ENCODE measurements around the gene HEATR3. TPM values are rescaled to one million over a fixed set of nuclear protein-coding genes. Genes with fewer than 3 reads are reported as not detected.

Gene HEATR3
- total and polyA plus RNA-seq, 2 experiments from 2014 or later = 7.5 to 29.9 TPM

- TF ChIP-seq REST (IDR thresholded peaks at IDR 0.05; ENCODE audit: unreplicated experiment) = no peak
- TF ChIP-seq EZH2 (IDR thresholded peaks at IDR 0.05; ENCODE audit: low read depth, unreplicated experiment) = no peak
Measured at GRCh38 chr16:50124769-50125168, 59.0 kb downstream of the HEATR3 start (continued).

GRCh38 chr16:50126183-50126582 is 60.4 kb downstream of the HEATR3 start:
- H3F3A ChIP-seq (replicated peaks; ENCODE audit: low read depth) = no peaks in the 10 kb centered on the region
- DNase-seq (ENCODE audit: low spot score) (no peak), ATAC-seq (no peak)
- H3K4me3 ChIP-seq = no peak overlapping the region
- peaks cover 8% of the 10 kb centered on the region; the same call in 1 of the 2 replicates for H3K4me1 ChIP-seq (ENCODE audit: insufficient read depth)
- H3K36me3 Mint-ChIP-seq (ENCODE audit: low read depth) = no peaks in the 10 kb centered on the region
- H3K27ac Mint-ChIP-seq = no peak overlapping the region
- no peak for TF ChIP-seq ETS1 (IDR thresholded peaks at IDR 0.05)
- no peak for TF ChIP-seq EZH2 (IDR thresholded peaks at IDR 0.05; ENCODE audit: low read depth, unreplicated experiment)
- no peak for TF ChIP-seq NANOG (IDR thresholded peaks at IDR 0.05; ENCODE audit: borderline replicate concordance)
- no peak for TF ChIP-seq ZNF114 (CRISPR knock-in tag; IDR thresholded peaks at IDR 0.05)
- TF ChIP-seq CREB1 (CRISPR knock-in tag; IDR thresholded peaks at IDR 0.05; ENCODE audit: low read depth) = no peak
- no peak for TF ChIP-seq EZH2phosphoT487 (IDR thresholded peaks at IDR 0.05; ENCODE audit: unreplicated experiment)
- TF ChIP-seq ZNF462 (CRISPR knock-in tag; IDR thresholded peaks at IDR 0.05) = no peak
- no peak for TF ChIP-seq JUNB (IDR thresholded peaks at IDR 0.05; ENCODE audit: unreplicated experiment)
- no peak for TF ChIP-seq STAT1 (IDR thresholded peaks at IDR 0.05; ENCODE audit: unreplicated experiment)
- no peak for TF ChIP-seq CTCF (conservative IDR thresholded peaks at IDR 0.05; ENCODE audit: low read depth in 2 of 2)
- no peak for TF ChIP-seq POLR2AphosphoS5 (IDR thresholded peaks at IDR 0.05; ENCODE audit: low read depth)
- H4K20me1 ChIP-seq (replicated peaks; ENCODE audit: insufficient read depth) = no peaks in the 10 kb centered on the region
- no peak overlapping the region for H2AFZ ChIP-seq
- peaks cover 1% of the 10 kb centered on the region for H3K27me3 Mint-ChIP-seq (ENCODE audit: insufficient read depth, low read depth, poor library complexity)
- no peak overlapping the region for H3K4me3 Mint-ChIP-seq
- H3K36me3 ChIP-seq (ENCODE audit: insufficient read depth) = no peaks in the 10 kb centered on the region
- no peaks in the 10 kb centered on the region for H3K27me3 ChIP-seq (ENCODE audit: insufficient read depth)
- no peaks in the 10 kb centered on the region for H3K79me2 ChIP-seq (replicated peaks; ENCODE audit: insufficient read depth)
- H3K4me2 ChIP-seq = no peak overlapping the region
- H3K27ac ChIP-seq (ENCODE audit: low read depth) = no peak overlapping the region
- no peaks in the 10 kb centered on the region for H3K9me3 Mint-ChIP-seq
- peaks cover 8% of the 10 kb centered on the region for H3K4me1 Mint-ChIP-seq
- no peaks in the 10 kb centered on the region for H3K9me2 ChIP-seq (ENCODE audit: insufficient read depth)
